MG63 (cell line): ENCODE data around the gene HES7. TPM values are rescaled to one million over a fixed set of nuclear protein-coding genes. Genes with fewer than 3 reads are reported as not detected.

ENCODE experiments used
- DNase-seq: peaks from one replicate; pipeline ENCODE4 v3.0.0-alpha.2; 2020
- H3K27me3 ChIP-seq: fragments of 250-450 bp; sonication (Bioruptor Pico); 2 replicates; pipeline ENCODE4 v1.5.1; 2020; ENCODE audit warnings: mild to moderate bottlenecking, moderate library complexity
- H3K36me3 ChIP-seq: fragments of 250-450 bp; sonication (Bioruptor Pico); 2 replicates; pipeline ENCODE4 v1.5.1; 2020; ENCODE audit warnings: mild to moderate bottlenecking, moderate library complexity
- H3K4me3 ChIP-seq: fragments of 250-450 bp; sonication (Bioruptor Pico); 2 replicates; pipeline ENCODE4 v1.5.1; 2020; ENCODE audit warnings: mild to moderate bottlenecking, moderate library complexity
- H3K9me3 ChIP-seq: fragments of 250-450 bp; sonication (Bioruptor Pico); 2 replicates; pipeline ENCODE4 v1.5.1; 2020; ENCODE audit warnings: mild to moderate bottlenecking, moderate library complexity
- total RNA-seq: library from RNA; depleted of rRNA; stranded (reverse); fragments of >200 nt; shearing (Covaris generic); gene quantifications from 2 replicates; pipeline ENCODE4 v1.2.3, GENCODE V29; 2014; ENCODE audit warnings: low replicate concordance

The HES7 gene
- total RNA-seq, 1 experiment from 2014 or later: not detected

- peak; percentile 88 for DNase-seq
- no peaks in the 10 kb centered on the region for H3K27me3 ChIP-seq
- H3K36me3 ChIP-seq: peaks cover 30% of the 10 kb centered on the region
- H3K9me3 ChIP-seq: no peaks in the 10 kb centered on the region
- H3K4me3 ChIP-seq: no peak overlapping the region; the same call in 1 of the 2 replicates
These were observed 34.5 kb upstream of the HES7 start for GRCh38 chr17:8158267-8159031.

- Histone ChIP-seq H3K9me3 (no peaks in the 10 kb centered on the region), H3K36me3 (peaks cover 22% of the 10 kb centered on the region), H3K27me3 (no peaks in the 10 kb centered on the region), H3K4me3 (peak overlapping the region; percentile 60)
- DNase-seq: peak; percentile 100
These were observed 32.5 kb upstream of the HES7 start for GRCh38 chr17:8156246-8156992.

- H3K27me3 ChIP-seq: no peaks in the 10 kb centered on the region
- no peak for DNase-seq
- peaks cover 17% of the 10 kb centered on the region for H3K36me3 ChIP-seq
- H3K4me3 ChIP-seq: peak overlapping the region; percentile 56
- no peaks in the 10 kb centered on the region for H3K9me3 ChIP-seq
These were observed 32.0 kb upstream of the HES7 start for GRCh38 chr17:8155996-8156245.

GRCh38 chr17:8155231-8155995 is 31.5 kb upstream of the HES7 start:
- Histone ChIP-seq H3K9me3 (no peaks in the 10 kb centered on the region), H3K36me3 (peaks cover 16% of the 10 kb centered on the region), H3K4me3 (peak overlapping the region; percentile 56), H3K27me3 (no peaks in the 10 kb centered on the region)
- no peak for DNase-seq

- no peak for DNase-seq
These were observed 30.8 kb upstream of the HES7 start for GRCh38 chr17:8154608-8155155.

GRCh38 chr17:8153957-8154607 is 30.2 kb upstream of the HES7 start:
- Histone ChIP-seq H3K9me3 (no peaks in the 10 kb centered on the region), H3K4me3 (peak overlapping the region; percentile 4; the same call in 1 of the 2 replicates), H3K27me3 (no peaks in the 10 kb centered on the region), H3K36me3 (peaks cover 12% of the 10 kb centered on the region)
- peak; percentile 99 for DNase-seq

More at GRCh38 chr17:8154608-8155155, 30.8 kb upstream of the HES7 start:
- H3K4me3 ChIP-seq: no peak overlapping the region
- peaks cover 13% of the 10 kb centered on the region for H3K36me3 ChIP-seq
- no peaks in the 10 kb centered on the region for H3K9me3 ChIP-seq
- H3K27me3 ChIP-seq: no peaks in the 10 kb centered on the region

GRCh38 chr17:8153525-8153956 is 29.6 kb upstream of the HES7 start:
- DNase-seq: peak; percentile 93
- no peaks in the 10 kb centered on the region for H3K27me3 ChIP-seq
- H3K4me3 ChIP-seq: peak overlapping the region; percentile 4; the same call in 1 of the 2 replicates
- H3K9me3 ChIP-seq: no peaks in the 10 kb centered on the region
- peaks cover 10% of the 10 kb centered on the region for H3K36me3 ChIP-seq

- Histone ChIP-seq H3K36me3 (peaks cover 6% of the 10 kb centered on the region), H3K27me3 (no peaks in the 10 kb centered on the region), H3K9me3 (no peaks in the 10 kb centered on the region), H3K4me3 (no peak overlapping the region)
- DNase-seq: no peak
These were observed 29.1 kb upstream of the HES7 start for GRCh38 chr17:8153031-8153451.

- Histone ChIP-seq H3K27me3 (no peaks in the 10 kb centered on the region), H3K36me3 (peaks cover 8% of the 10 kb centered on the region), H3K4me3 (peak within 1 kb of the TSS; percentile 47), H3K9me3 (no peaks in the 10 kb centered on the region)
- peak; percentile 86 for DNase-seq
These were observed 28.3 kb upstream of the HES7 start, which contains the start of gene PER1 for GRCh38 chr17:8152112-8152775. Gene PER1 (minus strand): TSS chr17:8152404. CDS start chr17:8150706, 1,698 bp downstream.

GRCh38 chr17:8151641-8152111 is 27.8 kb upstream of the HES7 start:
- peaks cover 8% of the 10 kb centered on the region for H3K36me3 ChIP-seq
- no peaks in the 10 kb centered on the region for H3K27me3 ChIP-seq
- no peaks in the 10 kb centered on the region for H3K9me3 ChIP-seq
- peak; percentile 74 for DNase-seq
- peak overlapping the region; percentile 47 for H3K4me3 ChIP-seq

GRCh38 chr17:8151120-8151640 is 27.3 kb upstream of the HES7 start:
- Histone ChIP-seq H3K27me3 (no peaks in the 10 kb centered on the region), H3K36me3 (peaks cover 8% of the 10 kb centered on the region), H3K4me3 (peak overlapping the region; percentile 47), H3K9me3 (no peaks in the 10 kb centered on the region)
- DNase-seq: peak; percentile 66

GRCh38 chr17:8150194-8151119 is 26.6 kb upstream of the HES7 start:
- no peak for DNase-seq
- Histone ChIP-seq H3K4me3 (peak overlapping the region; percentile 47), H3K9me3 (no peaks in the 10 kb centered on the region), H3K27me3 (no peaks in the 10 kb centered on the region), H3K36me3 (peaks cover 8% of the 10 kb centered on the region)

GRCh38 chr17:8149419-8150193 is 25.7 kb upstream of the HES7 start:
- DNase-seq: no peak
- Histone ChIP-seq H3K4me3 (no peak overlapping the region), H3K27me3 (no peaks in the 10 kb centered on the region), H3K9me3 (no peaks in the 10 kb centered on the region), H3K36me3 (peaks cover 8% of the 10 kb centered on the region)

GRCh38 chr17:8148560-8148959 is 24.7 kb upstream of the HES7 start:
- no peaks in the 10 kb centered on the region for H3K27me3 ChIP-seq
- DNase-seq: no peak
- peaks cover 8% of the 10 kb centered on the region for H3K36me3 ChIP-seq

More at GRCh38 chr17:8148560-8148959, 24.7 kb upstream of the HES7 start:
- Histone ChIP-seq H3K9me3 (no peaks in the 10 kb centered on the region), H3K4me3 (no peak overlapping the region)
